ENCODE results near the gene GFRA3.
"Not testable (repeated sequence)": the region's sequence is repeated elsewhere in the genome, so short reads cannot be mapped to it uniquely, and the experiment has no call there.

The GFRA3 gene, protein sequence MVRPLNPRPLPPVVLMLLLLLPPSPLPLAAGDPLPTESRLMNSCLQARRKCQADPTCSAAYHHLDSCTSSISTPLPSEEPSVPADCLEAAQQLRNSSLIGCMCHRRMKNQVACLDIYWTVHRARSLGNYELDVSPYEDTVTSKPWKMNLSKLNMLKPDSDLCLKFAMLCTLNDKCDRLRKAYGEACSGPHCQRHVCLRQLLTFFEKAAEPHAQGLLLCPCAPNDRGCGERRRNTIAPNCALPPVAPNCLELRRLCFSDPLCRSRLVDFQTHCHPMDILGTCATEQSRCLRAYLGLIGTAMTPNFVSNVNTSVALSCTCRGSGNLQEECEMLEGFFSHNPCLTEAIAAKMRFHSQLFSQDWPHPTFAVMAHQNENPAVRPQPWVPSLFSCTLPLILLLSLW

GRCh38 chr5:138274189-138274853 is at the start of gene GFRA3:
GFRA3 (minus strand) TSS chr5:138274621; CDS start chr5:138274424, 197 bp downstream.
- DNase-seq = no peak

GRCh38 chr5:138318211-138318610 is 43.8 kb upstream of the GFRA3 start:
- not testable (repeated sequence) for DNase-seq

GRCh38 chr5:138316355-138316754 is 41.9 kb upstream of the GFRA3 start:
- no peak for DNase-seq

- DNase-seq = no peak
These were observed 41.4 kb upstream of the GFRA3 start for GRCh38 chr5:138315751-138316278.

- DNase-seq = peak; percentile 57
These were observed 31.4 kb upstream of the GFRA3 start for GRCh38 chr5:138305797-138306196.

GRCh38 chr5:138303372-138303771 is 29.0 kb upstream of the GFRA3 start:
- DNase-seq = no peak

DNA sequence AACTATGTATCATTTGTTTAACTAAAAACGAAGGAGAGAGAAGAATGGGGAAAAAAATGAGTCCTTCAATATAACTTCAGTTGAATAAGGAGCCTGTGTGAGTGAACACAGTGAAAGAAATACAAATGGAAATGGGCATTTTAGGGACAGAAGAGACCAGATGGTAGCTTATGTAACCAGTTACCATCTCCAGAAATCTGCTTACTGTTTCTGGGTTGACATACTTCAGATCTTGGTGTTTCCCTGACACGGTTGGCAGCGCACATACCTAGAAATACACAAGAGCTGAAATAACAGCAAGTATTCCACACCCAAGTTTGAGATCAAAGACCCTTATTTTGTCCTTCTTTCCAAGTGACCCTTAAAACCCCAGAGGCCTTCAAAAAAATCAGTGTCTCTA is 14.9 kb upstream of the GFRA3 start:
- DNase-seq = no peak

DNA sequence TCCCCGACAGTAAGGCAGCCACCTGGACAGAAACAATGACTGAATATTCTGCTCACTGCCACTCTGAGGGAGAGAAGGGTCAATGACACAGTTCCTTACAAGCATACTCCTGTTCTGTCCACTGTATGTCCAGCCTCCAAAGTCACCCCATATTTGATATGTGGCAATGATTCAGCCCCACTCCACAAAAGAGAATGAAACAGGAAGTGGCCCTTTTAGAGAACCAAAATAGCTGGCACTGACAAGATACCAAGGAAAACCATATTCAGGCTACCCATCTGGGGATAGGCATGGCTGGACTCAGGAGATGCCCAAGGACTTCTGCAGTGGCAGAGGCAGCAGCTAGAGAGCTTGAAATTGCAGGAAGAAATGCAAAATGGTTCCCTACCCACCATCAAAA is 12.8 kb upstream of the GFRA3 start:
- no peak for DNase-seq

- DNase-seq = no peak
These were observed 8.7 kb upstream of the GFRA3 start for GRCh38 chr5:138282920-138283742.

- no peak for DNase-seq
These were observed 6.5 kb upstream of the GFRA3 start for GRCh38 chr5:138280915-138281314.

GRCh38 chr5:138276402-138277054 is 2.1 kb upstream of the GFRA3 start:
- DNase-seq = no peak

DNA sequence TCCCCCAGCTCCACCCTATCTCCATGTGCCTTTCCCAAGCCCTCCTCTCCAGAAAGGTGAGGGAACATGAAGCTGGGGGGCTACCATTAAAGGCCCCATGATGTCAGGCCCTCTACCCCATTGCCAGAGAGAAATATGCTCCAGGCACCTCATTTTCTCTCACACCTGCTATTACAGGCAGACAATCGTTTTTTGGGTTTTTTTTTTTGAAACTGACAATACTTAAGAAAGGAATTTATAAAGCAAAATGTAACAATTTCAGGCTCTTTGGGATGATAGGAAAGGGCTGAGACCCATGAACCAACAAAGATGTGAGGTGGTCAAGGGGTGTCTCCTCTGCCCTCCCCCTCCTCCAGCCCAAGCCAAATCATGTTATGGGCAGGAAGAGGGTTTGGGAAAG is 1.5 kb upstream of the GFRA3 start:
- no peak for DNase-seq

GRCh38 chr5:138275379-138275782 is 960 bp upstream of the GFRA3 start:
- no peak for DNase-seq

GRCh38 chr5:138273834-138274188 is 610 bp downstream of the GFRA3 start:
- DNase-seq = no peak

GRCh38 chr5:138272681-138273080 is 1.7 kb downstream of the GFRA3 start:
- DNase-seq = no peak

GRCh38 chr5:138271281-138271680 is 3.1 kb downstream of the GFRA3 start:
- no peak for DNase-seq

GRCh38 chr5:138264183-138264582 is 10.2 kb downstream of the GFRA3 start:
- DNase-seq = no peak

GRCh38 chr5:138263581-138263980 is 10.8 kb downstream of the GFRA3 start:
- DNase-seq = no peak

DNA sequence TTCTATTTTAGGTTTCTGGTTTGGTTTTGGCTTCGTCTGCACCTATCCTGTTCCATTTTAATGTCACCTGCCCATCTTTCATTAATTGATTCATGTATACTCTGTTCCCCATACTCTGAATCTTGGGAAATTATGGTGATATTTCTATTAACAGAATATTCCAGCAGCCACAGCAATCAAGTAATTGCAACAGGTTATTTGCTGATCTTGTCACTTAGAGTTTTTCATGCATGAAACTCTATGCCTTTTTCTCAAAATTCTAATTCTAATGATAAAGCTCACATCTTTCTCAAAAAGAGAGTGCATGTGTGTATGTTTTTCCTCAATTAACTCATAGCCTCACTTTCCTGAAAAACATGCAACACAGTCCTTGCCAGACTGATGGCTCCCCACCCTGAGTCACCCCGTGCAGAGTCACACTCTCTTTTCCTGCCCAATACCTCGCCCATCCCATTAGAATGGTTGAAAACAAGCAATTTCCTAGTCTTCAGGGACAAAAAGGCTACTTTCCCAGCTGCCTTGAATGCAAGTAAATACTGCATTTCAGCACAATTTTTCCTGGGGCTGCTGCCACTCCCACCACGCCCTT is 15.6 kb downstream of the GFRA3 start:
- DNase-seq = no peak

DNA sequence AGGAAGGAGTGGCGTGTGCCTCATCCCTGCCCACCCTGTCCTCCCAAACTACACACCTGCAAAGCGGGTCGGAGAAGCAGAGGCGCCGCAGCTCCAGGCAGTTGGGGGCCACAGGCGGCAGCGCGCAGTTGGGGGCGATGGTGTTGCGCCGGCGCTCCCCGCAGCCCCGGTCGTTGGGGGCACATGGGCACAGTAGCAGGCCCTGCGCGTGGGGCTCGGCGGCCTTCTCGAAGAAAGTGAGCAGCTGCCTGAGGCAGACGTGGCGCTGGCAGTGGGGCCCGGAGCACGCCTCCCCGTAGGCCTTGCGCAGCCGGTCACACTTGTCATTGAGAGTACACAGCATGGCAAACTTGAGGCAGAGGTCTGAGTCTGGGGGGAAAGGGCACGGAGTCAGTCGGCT is 16.8 kb downstream of the GFRA3 start:
- no peak for DNase-seq

- DNase-seq = no peak
These were observed 21.5 kb downstream of the GFRA3 start for GRCh38 chr5:138252944-138253343.

- DNase-seq = not testable (repeated sequence)
These were observed 26.6 kb downstream of the GFRA3 start for GRCh38 chr5:138247800-138248199.

Data from NCI-H1105 (cell line).